Measurements from ENCODE around the gene GMPS. TPM values are rescaled to one million over a fixed set of nuclear protein-coding genes. Genes with fewer than 3 reads are reported as not detected.

Gene GMPS
- total and polyA plus RNA-seq, 9 of the 15 experiments (the other 6 are each of a cell fraction or from before 2014, with no cell fraction given): 73.7 to 282 (median 156) TPM

DNA sequence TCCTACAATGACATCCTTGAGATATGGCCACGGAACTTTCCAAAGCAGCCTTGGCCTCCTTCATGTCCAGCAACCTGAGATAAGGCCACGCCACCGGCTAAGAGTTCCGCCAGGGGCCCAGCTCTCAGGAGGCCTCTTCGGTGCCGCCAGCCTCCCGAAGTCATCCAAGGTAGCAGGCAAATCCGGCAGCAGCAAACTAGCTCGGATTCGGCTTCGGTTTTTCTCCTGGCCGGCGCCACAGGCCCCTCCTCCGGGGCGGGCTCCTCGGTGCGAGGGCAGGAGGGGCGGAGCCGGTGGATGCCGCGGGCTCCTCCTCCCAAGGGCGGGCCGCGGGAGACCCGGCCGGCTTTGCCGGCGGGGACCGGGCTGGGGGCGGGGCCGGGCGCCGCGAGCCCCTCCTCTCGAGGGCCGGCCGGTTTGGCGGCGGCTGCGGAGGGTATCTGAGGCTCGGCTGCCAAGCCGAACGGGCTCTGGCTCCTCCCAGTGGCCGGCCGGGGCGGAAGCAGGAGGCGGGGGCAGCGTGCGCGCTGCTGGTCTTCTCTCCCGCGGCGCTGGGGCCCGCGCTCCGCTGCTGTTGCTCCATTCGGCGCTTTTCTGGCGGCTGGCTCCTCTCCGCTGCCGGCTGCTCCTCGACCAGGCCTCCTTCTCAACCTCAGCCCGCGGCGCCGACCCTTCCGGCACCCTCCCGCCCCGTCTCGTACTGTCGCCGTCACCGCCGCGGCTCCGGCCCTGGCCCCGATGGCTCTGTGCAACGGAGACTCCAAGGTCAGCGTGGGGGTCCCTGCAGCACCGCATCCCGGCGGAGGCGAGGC is at the start of gene GMPS (continued):
- TF ChIP-seq NFATC3 (IDR thresholded peaks at IDR 0.05) (no peak), FOXA3 (CRISPR knock-in tag; conservative IDR thresholded peaks at IDR 0.05 in 1 of 2, IDR thresholded peaks at IDR 0.05 in 1 of 2) (no peak), KLF1 (tag; IDR thresholded peaks at IDR 0.05) (0 out of 2 replicates have a peak, but pooled peaks have one; percentile 1), BACH1 (tag; IDR thresholded peaks at IDR 0.05) (no peak), SRSF7 (optimal IDR thresholded peaks at IDR 0.05; ENCODE audit: low read depth, low read length) (no peak), EWSR1 (IDR thresholded peaks at IDR 0.05; ENCODE audit: borderline replicate concordance, low read depth, partially characterized antibody) (no peak), POLR2AphosphoS2 (IDR thresholded peaks at IDR 0.05; ENCODE audit: low read length) (no peak), SIN3A (IDR thresholded peaks at IDR 0.05; ENCODE audit: borderline replicate concordance in 2 of 2, control insufficient read depth in 1 of 2, low read depth in 2 of 2, low read length in 2 of 2) (peak; percentile 54 to 77; a peak in 2 of 4 replicates), PTTG1 (tag; IDR thresholded peaks at IDR 0.05; ENCODE audit: low read depth) (no peak), CHD4 (IDR thresholded peaks at IDR 0.05; ENCODE audit: insufficient read depth, insufficient replicate concordance, low read depth, low read length, poor library complexity, severe bottlenecking) (no peak), HDAC8 (tag; IDR thresholded peaks at IDR 0.05) (no peak), MXI1 (IDR thresholded peaks at IDR 0.05; ENCODE audit: low read depth, low read length) (0 out of 2 replicates have a peak, but pooled peaks have one; percentile 23), MYBL2 (IDR thresholded peaks at IDR 0.05; ENCODE audit: low read depth) (no peak), MYBL2 (CRISPR knock-in tag; IDR thresholded peaks at IDR 0.05; ENCODE audit: borderline replicate concordance) (no peak), HMG20A (CRISPR knock-in tag; conservative IDR thresholded peaks at IDR 0.05) (no peak), IFI16 (CRISPR knock-in tag; IDR thresholded peaks at IDR 0.05) (no peak), MYNN (IDR thresholded peaks at IDR 0.05) (no peak), MYNN (CRISPR knock-in tag; IDR thresholded peaks at IDR 0.05) (no peak), TBL1XR1 (IDR thresholded peaks at IDR 0.05; ENCODE audit: low read length in 2 of 2) (no peak)
- TF ChIP-seq, protein P1, sequence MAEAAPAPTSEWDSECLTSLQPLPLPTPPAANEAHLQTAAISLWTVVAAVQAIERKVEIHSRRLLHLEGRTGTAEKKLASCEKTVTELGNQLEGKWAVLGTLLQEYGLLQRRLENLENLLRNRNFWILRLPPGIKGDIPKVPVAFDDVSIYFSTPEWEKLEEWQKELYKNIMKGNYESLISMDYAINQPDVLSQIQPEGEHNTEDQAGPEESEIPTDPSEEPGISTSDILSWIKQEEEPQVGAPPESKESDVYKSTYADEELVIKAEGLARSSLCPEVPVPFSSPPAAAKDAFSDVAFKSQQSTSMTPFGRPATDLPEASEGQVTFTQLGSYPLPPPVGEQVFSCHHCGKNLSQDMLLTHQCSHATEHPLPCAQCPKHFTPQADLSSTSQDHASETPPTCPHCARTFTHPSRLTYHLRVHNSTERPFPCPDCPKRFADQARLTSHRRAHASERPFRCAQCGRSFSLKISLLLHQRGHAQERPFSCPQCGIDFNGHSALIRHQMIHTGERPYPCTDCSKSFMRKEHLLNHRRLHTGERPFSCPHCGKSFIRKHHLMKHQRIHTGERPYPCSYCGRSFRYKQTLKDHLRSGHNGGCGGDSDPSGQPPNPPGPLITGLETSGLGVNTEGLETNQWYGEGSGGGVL (CRISPR knock-in tag; IDR thresholded peaks at IDR 0.05): no peak
- TF ChIP-seq, protein P2, sequence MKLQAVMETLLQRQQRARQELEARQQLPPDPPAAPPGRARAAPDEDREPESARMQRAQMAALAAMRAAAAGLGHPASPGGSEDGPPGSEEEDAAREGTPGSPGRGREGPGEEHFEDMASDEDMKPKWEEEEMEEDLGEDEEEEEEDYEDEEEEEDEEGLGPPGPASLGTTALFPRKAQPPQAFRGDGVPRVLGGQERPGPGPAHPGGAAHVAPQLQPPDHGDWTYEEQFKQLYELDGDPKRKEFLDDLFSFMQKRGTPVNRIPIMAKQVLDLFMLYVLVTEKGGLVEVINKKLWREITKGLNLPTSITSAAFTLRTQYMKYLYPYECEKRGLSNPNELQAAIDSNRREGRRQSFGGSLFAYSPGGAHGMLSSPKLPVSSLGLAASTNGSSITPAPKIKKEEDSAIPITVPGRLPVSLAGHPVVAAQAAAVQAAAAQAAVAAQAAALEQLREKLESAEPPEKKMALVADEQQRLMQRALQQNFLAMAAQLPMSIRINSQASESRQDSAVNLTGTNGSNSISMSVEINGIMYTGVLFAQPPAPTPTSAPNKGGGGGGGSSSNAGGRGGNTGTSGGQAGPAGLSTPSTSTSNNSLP (IDR thresholded peaks at IDR 0.05; ENCODE audit: borderline replicate concordance, low read depth, low read length): no peak
- TF ChIP-seq, protein P3, sequence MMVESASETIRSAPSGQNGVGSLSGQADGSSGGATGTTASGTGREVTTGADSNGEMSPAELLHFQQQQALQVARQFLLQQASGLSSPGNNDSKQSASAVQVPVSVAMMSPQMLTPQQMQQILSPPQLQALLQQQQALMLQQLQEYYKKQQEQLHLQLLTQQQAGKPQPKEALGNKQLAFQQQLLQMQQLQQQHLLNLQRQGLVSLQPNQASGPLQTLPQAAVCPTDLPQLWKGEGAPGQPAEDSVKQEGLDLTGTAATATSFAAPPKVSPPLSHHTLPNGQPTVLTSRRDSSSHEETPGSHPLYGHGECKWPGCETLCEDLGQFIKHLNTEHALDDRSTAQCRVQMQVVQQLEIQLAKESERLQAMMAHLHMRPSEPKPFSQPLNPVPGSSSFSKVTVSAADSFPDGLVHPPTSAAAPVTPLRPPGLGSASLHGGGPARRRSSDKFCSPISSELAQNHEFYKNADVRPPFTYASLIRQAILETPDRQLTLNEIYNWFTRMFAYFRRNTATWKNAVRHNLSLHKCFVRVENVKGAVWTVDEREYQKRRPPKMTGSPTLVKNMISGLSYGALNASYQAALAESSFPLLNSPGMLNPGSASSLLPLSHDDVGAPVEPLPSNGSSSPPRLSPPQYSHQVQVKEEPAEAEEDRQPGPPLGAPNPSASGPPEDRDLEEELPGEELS (CRISPR knock-in tag; IDR thresholded peaks at IDR 0.05; ENCODE audit: borderline replicate concordance): peak; percentile 23; the same call in 1 of the 2 replicates

All from K562 (cell line).